GM12891 (cell line): Measurements from ENCODE around the gene PACSIN2.

Experiments used
- PAX5 ChIP-seq: IDR thresholded peaks from 2 replicates; pipeline ENCODE4 v1.6.1; 2011; ENCODE audit warnings: low read length, moderate library complexity, mild to moderate bottlenecking; ENCODE audit not compliant: insufficient read depth, severe bottlenecking
- POLR2A ChIP-seq: IDR thresholded peaks from 2 replicates; pipeline ENCODE4 v1.6.1; 2011; ENCODE audit warnings: low read depth, low read length, control low read depth
- POLR2AphosphoS5 ChIP-seq: IDR thresholded peaks from 2 replicates; pipeline ENCODE4 v1.6.1; 2011; ENCODE audit warnings: low read depth, low read length, control low read depth
- POU2F2 ChIP-seq: IDR thresholded peaks from 2 replicates; pipeline ENCODE4 v1.6.1; 2011; ENCODE audit warnings: low read depth, mild to moderate bottlenecking, control low read depth, low read length, moderate library complexity
- SPI1 ChIP-seq: IDR thresholded peaks from 2 replicates; pipeline ENCODE4 v1.6.1; 2011; ENCODE audit warnings: low read depth, low read length, control low read depth
- TAF1 ChIP-seq: IDR thresholded peaks from 2 replicates; pipeline ENCODE4 v1.6.1; 2011; ENCODE audit warnings: low read depth, low read length, control low read depth

GRCh38 chr22:42983470-42983869 lies 31.5 kb downstream of the PACSIN2 start:
- TF ChIP-seq POLR2AphosphoS5 (no peak), TAF1 (no peak), SPI1 (no peak), POLR2A (no peak), POU2F2 (no peak), PAX5 (no peak)
